Measurements from ENCODE around the gene GRPEL1.

Gene GRPEL1

DNA sequence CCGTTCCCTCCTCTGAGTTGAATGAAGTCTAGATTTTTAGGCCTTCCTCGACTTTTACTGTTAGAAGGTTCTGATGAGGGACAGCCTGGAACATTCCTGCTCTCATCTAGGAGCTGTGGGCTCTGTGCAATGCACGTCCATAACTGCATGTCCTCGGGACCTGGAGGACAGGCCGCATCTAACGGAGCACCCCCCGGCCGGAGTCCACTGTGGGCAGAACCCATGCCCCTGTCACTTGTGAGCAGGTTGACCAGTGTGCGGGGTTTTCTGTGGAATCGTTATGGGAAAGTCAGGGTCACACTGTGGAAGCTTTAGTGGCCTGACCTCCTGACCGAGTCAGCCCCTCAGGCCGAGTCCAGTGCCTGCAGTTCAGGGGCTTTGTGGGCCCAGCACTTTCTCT lies 44.0 kb downstream of the GRPEL1 start:
- peaks cover 47 to 51% of the 10 kb centered on the region in 2 experiments for H3K36me3 ChIP-seq (ENCODE audit: control insufficient read depth in 1 of 2, insufficient read depth in 2 of 2, low read depth in 1 of 2, low read length in 2 of 2)
- H3K4me1 ChIP-seq (ENCODE audit: control insufficient read depth, insufficient read depth, low read depth, low read length) = peaks cover 31% of the 10 kb centered on the region
- no peaks in the 10 kb centered on the region for H3K27me3 ChIP-seq (ENCODE audit: control insufficient read depth in 1 of 2, insufficient read depth in 1 of 2, low read length in 2 of 2)
- WGBS = 96% methylated on average over 12 of the region's 12 CpGs
- no peak overlapping the region for H3K4me3 ChIP-seq (ENCODE audit: insufficient read depth in 1 of 2, low read depth in 1 of 2, low read length in 2 of 2)
- H3K14ac ChIP-seq (ENCODE audit: low read length in 2 of 2) = no peak overlapping the region
- no peak overlapping the region for H4K91ac ChIP-seq (ENCODE audit: low read length)
- no peak overlapping the region for H2BK120ac ChIP-seq (ENCODE audit: low read depth, low read length)
- H3K23ac ChIP-seq (ENCODE audit: low read length in 2 of 2) = no peak overlapping the region
- H2BK5ac ChIP-seq (ENCODE audit: low read depth, low read length, poor library complexity, severe bottlenecking) = no peak overlapping the region
- H2BK12ac ChIP-seq (ENCODE audit: low read length in 2 of 2) = no peak overlapping the region
- no peak overlapping the region for H3K9ac ChIP-seq (ENCODE audit: low read length)
- H2AFZ ChIP-seq (ENCODE audit: low read depth, low read length) = no peak overlapping the region
- peaks cover 22% of the 10 kb centered on the region for H3K79me1 ChIP-seq (replicated peaks; ENCODE audit: low read length, poor library complexity, severe bottlenecking)
- H3K4me2 ChIP-seq (ENCODE audit: low read length, poor library complexity, severe bottlenecking) = no peak overlapping the region
- no peak overlapping the region for H3K18ac ChIP-seq (ENCODE audit: low read depth in 1 of 2, low read length in 2 of 2)
- H3K4ac ChIP-seq (ENCODE audit: low read depth in 1 of 2, low read length in 2 of 2) = no peak overlapping the region
- H3K9me3 ChIP-seq (ENCODE audit: control insufficient read depth, low read length) = no peaks in the 10 kb centered on the region
- DNase-seq = no peak
- H2BK15ac ChIP-seq (ENCODE audit: low read depth, poor library complexity, severe bottlenecking) = no peak overlapping the region
- H3K27ac ChIP-seq (ENCODE audit: low read length, poor library complexity, severe bottlenecking) = no peak overlapping the region
- H4K8ac ChIP-seq (ENCODE audit: low read length) = no peak overlapping the region
- H2AK5ac ChIP-seq (ENCODE audit: low read length, severe bottlenecking) = peak overlapping the region; percentile 30

DNA sequence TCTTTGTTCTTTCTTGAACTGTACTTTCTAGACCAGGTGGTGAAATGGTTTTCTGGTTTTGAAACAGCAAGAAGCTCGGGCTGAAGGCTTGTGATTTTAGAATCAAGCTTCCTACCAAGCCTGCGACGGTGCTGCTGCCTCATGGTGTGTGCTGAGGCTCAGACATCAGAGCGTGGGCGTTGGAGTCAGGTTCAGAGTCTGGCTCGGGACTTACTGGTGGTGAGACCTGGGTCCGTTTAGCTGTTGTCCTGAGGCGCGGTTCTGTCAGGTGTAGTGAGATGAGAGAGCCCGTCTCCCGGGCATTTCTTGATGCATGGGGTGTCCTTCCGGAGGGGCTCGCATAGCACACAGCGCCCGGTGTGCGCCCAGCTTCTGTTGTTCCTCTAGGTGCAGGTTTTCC lies 44.4 kb downstream of the GRPEL1 start:
- Histone ChIP-seq H3K4me3 (ENCODE audit: insufficient read depth in 1 of 2, low read depth in 1 of 2, low read length in 2 of 2) (no peak overlapping the region), H3K4ac (ENCODE audit: low read depth in 1 of 2, low read length in 2 of 2) (no peak overlapping the region), H2BK12ac (ENCODE audit: low read length in 2 of 2) (no peak overlapping the region), H3K79me1 (replicated peaks; ENCODE audit: low read length, poor library complexity, severe bottlenecking) (peaks cover 22% of the 10 kb centered on the region), H3K14ac (ENCODE audit: low read length in 2 of 2) (no peak overlapping the region), H2BK120ac (ENCODE audit: low read depth, low read length) (no peak overlapping the region), H3K9ac (ENCODE audit: low read length) (no peak overlapping the region), H3K9me3 (ENCODE audit: control insufficient read depth, low read length) (no peaks in the 10 kb centered on the region), H4K8ac (ENCODE audit: low read length) (no peak overlapping the region), H3K4me2 (ENCODE audit: low read length, poor library complexity, severe bottlenecking) (no peak overlapping the region), H2BK15ac (ENCODE audit: low read depth, poor library complexity, severe bottlenecking) (peak overlapping the region; percentile 92), H3K4me1 (ENCODE audit: control insufficient read depth, insufficient read depth, low read depth, low read length) (peaks cover 32% of the 10 kb centered on the region), H2BK5ac (ENCODE audit: low read depth, low read length, poor library complexity, severe bottlenecking) (no peak overlapping the region), H3K27ac (ENCODE audit: low read length, poor library complexity, severe bottlenecking) (no peak overlapping the region), H2AFZ (ENCODE audit: low read depth, low read length) (no peak overlapping the region), H4K91ac (ENCODE audit: low read length) (no peak overlapping the region), H2AK5ac (ENCODE audit: low read length, severe bottlenecking) (peak overlapping the region; percentile 25), H3K23ac (ENCODE audit: low read length in 2 of 2) (no peak overlapping the region), H3K18ac (ENCODE audit: low read depth in 1 of 2, low read length in 2 of 2) (no peak overlapping the region), H3K36me3 (ENCODE audit: control insufficient read depth in 1 of 2, insufficient read depth in 2 of 2, low read depth in 1 of 2, low read length in 2 of 2) (peaks cover 50 to 52% of the 10 kb centered on the region in 2 experiments), H3K27me3 (ENCODE audit: control insufficient read depth in 1 of 2, insufficient read depth in 1 of 2, low read length in 2 of 2) (no peaks in the 10 kb centered on the region)
- WGBS = 97% methylated on average over 16 of the region's 16 CpGs
- DNase-seq = no peak

DNA sequence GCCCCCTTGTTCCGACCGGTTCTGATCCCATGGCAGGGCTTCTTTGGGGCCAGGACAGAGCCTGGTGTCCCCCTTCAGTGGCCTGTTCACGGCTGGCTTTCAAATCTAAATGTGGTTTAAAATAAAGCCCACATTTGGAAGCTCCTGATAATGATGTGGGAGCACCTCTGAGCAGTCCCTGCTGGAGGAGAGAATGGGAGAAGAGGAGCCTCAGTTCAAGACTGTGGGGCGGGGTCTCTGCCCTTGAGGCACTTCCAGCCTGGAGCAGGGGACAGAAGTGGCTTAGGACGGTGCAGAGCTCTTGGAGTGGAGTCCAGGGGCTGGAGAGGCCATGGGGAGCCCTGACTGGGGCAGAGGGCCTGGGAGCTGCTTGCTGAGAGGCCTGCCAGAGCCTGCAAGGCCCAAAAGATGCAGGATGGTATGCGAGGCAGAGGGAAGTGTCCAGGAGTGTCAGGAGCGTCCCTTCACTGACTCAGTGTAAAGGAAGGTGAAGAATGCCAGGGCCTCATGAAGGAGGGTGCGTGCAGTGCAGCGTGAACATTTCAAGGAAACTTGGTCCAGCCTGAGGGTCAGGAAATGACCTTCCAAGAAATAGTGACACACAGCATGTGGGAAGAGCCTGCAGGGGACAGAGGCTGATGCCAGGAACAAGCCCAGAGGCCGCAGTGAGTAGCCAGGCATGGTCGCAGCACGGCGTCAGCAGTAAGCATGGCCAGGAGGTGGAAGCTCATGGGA lies 45.8 kb downstream of the GRPEL1 start:
- Histone ChIP-seq H3K79me1 (replicated peaks; ENCODE audit: low read length, poor library complexity, severe bottlenecking) (peaks cover 27% of the 10 kb centered on the region), H2AFZ (ENCODE audit: low read depth, low read length) (no peak overlapping the region), H2BK120ac (ENCODE audit: low read depth, low read length) (peak overlapping the region; percentile 22), H3K27ac (ENCODE audit: low read length, poor library complexity, severe bottlenecking) (peak overlapping the region; percentile 80), H3K4me2 (ENCODE audit: low read length, poor library complexity, severe bottlenecking) (no peak overlapping the region), H2BK5ac (ENCODE audit: low read depth, low read length, poor library complexity, severe bottlenecking) (peak overlapping the region; percentile 76), H3K18ac (ENCODE audit: low read depth in 1 of 2, low read length in 2 of 2) (peak overlapping the region; percentile 65 to 66), H2AK5ac (ENCODE audit: low read length, severe bottlenecking) (peak overlapping the region; percentile 97), H3K36me3 (ENCODE audit: control insufficient read depth in 1 of 2, insufficient read depth in 2 of 2, low read depth in 1 of 2, low read length in 2 of 2) (peaks cover 53 to 55% of the 10 kb centered on the region in 2 experiments), H3K14ac (ENCODE audit: low read length in 2 of 2) (no peak overlapping the region), H3K9me3 (ENCODE audit: control insufficient read depth, low read length) (no peaks in the 10 kb centered on the region), H3K27me3 (ENCODE audit: control insufficient read depth in 1 of 2, insufficient read depth in 1 of 2, low read length in 2 of 2) (no peaks in the 10 kb centered on the region), H3K4me1 (ENCODE audit: control insufficient read depth, insufficient read depth, low read depth, low read length) (peaks cover 32% of the 10 kb centered on the region), H4K91ac (ENCODE audit: low read length) (peak overlapping the region; percentile 97), H3K4ac (ENCODE audit: low read depth in 1 of 2, low read length in 2 of 2) (peak overlapping the region; percentile 56 to 90), H2BK12ac (ENCODE audit: low read length in 2 of 2) (peak overlapping the region in 1 of 2 experiments; percentile 46), H3K4me3 (ENCODE audit: insufficient read depth in 1 of 2, low read depth in 1 of 2, low read length in 2 of 2) (no peak overlapping the region), H3K9ac (ENCODE audit: low read length) (peak overlapping the region; percentile 29), H4K8ac (ENCODE audit: low read length) (peak overlapping the region; percentile 88), H3K23ac (ENCODE audit: low read length in 2 of 2) (no peak overlapping the region), H2BK15ac (ENCODE audit: low read depth, poor library complexity, severe bottlenecking) (peak overlapping the region; percentile 61)
- peak; percentile 96 for DNase-seq
- 28% methylated on average over 13 of the region's 13 CpGs for WGBS

GRCh38 chr4:7021355-7021754 lies 46.5 kb downstream of the GRPEL1 start:
- no peak for DNase-seq
- no peak overlapping the region for H4K8ac ChIP-seq (ENCODE audit: low read length)
- H3K4me3 ChIP-seq (ENCODE audit: insufficient read depth in 1 of 2, low read depth in 1 of 2, low read length in 2 of 2) = no peak overlapping the region
- WGBS = 68% methylated on average over 4 of the region's 5 CpGs
- no peak overlapping the region for H2BK120ac ChIP-seq (ENCODE audit: low read depth, low read length)
- no peak overlapping the region for H2BK5ac ChIP-seq (ENCODE audit: low read depth, low read length, poor library complexity, severe bottlenecking)
- H4K91ac ChIP-seq (ENCODE audit: low read length) = no peak overlapping the region
- H2AK5ac ChIP-seq (ENCODE audit: low read length, severe bottlenecking) = no peak overlapping the region
- H3K18ac ChIP-seq (ENCODE audit: low read depth in 1 of 2, low read length in 2 of 2) = no peak overlapping the region
- H3K27me3 ChIP-seq (ENCODE audit: control insufficient read depth in 1 of 2, insufficient read depth in 1 of 2, low read length in 2 of 2) = no peaks in the 10 kb centered on the region
- H3K4me1 ChIP-seq (ENCODE audit: control insufficient read depth, insufficient read depth, low read depth, low read length) = peaks cover 32% of the 10 kb centered on the region
- H3K14ac ChIP-seq (ENCODE audit: low read length in 2 of 2) = no peak overlapping the region
- H3K9me3 ChIP-seq (ENCODE audit: control insufficient read depth, low read length) = no peaks in the 10 kb centered on the region
- H3K36me3 ChIP-seq (ENCODE audit: control insufficient read depth in 1 of 2, insufficient read depth in 2 of 2, low read depth in 1 of 2, low read length in 2 of 2) = peaks cover 54 to 59% of the 10 kb centered on the region in 2 experiments
- H2AFZ ChIP-seq (ENCODE audit: low read depth, low read length) = no peak overlapping the region
- H3K9ac ChIP-seq (ENCODE audit: low read length) = no peak overlapping the region
- no peak overlapping the region for H3K23ac ChIP-seq (ENCODE audit: low read length in 2 of 2)
- peaks cover 27% of the 10 kb centered on the region for H3K79me1 ChIP-seq (replicated peaks; ENCODE audit: low read length, poor library complexity, severe bottlenecking)
- H3K4me2 ChIP-seq (ENCODE audit: low read length, poor library complexity, severe bottlenecking) = no peak overlapping the region
- H3K4ac ChIP-seq (ENCODE audit: low read depth in 1 of 2, low read length in 2 of 2) = no peak overlapping the region
- H2BK15ac ChIP-seq (ENCODE audit: low read depth, poor library complexity, severe bottlenecking) = no peak overlapping the region
- H2BK12ac ChIP-seq (ENCODE audit: low read length in 2 of 2) = no peak overlapping the region
- H3K27ac ChIP-seq (ENCODE audit: low read length, poor library complexity, severe bottlenecking) = peak overlapping the region; percentile 80
